Measurements from ENCODE around the gene BRMS1L. TPM values are rescaled to one million over a fixed set of nuclear protein-coding genes. Genes with fewer than 3 reads are reported as not detected.

The BRMS1L gene
- total and polyA plus RNA-seq, 2 experiments from 2014 or later = 6.6 to 9.5 TPM

- in situ Hi-C loops (cut with MboI) = no loop called here
- Histone ChIP-seq H3K79me2 (ENCODE audit: insufficient read depth) (peaks cover 36% of the 10 kb centered on the region), H3K9ac (peak overlapping the region; percentile 86; the same call in 1 of the 2 replicates), H3K27ac (peak overlapping the region; percentile 68), H3K4me2 (ENCODE audit: unreplicated experiment) (no peak overlapping the region), H3F3A (ENCODE audit: insufficient read depth) (peaks cover 21% of the 10 kb centered on the region; the same call in 1 of the 2 replicates), H3K27me3 (replicated peaks; ENCODE audit: insufficient read depth) (no peaks in the 10 kb centered on the region), H3K9me2 (ENCODE audit: insufficient read depth) (no peaks in the 10 kb centered on the region), H4K20me1 (ENCODE audit: insufficient read depth) (no peaks in the 10 kb centered on the region), H3K4me3 (peak overlapping the region; percentile 87; the same call in 1 of the 2 replicates), H3K4me1 (ENCODE audit: insufficient read depth) (peaks cover 15% of the 10 kb centered on the region; the same call in 1 of the 2 replicates), H3K9me3 (ENCODE audit: low read depth) (no peaks in the 10 kb centered on the region), H3K36me3 (ENCODE audit: low read depth) (no peaks in the 10 kb centered on the region), H2AFZ (peak overlapping the region; percentile 91; the same call in 1 of the 2 replicates)
- DNase-seq = no peak
- 0% methylated on average over 2 of the region's 2 CpGs for WGBS, 2 experiments (ENCODE audit: low coverage in 1 of 2, low lambda C conversion rate in 2 of 2, missing lambda C conversion rate in 2 of 2)
- TF ChIP-seq EZH2 (IDR thresholded peaks at IDR 0.05; ENCODE audit: insufficient read depth, poor library complexity, severe bottlenecking) (no peak), EZH2phosphoT487 (IDR thresholded peaks at IDR 0.05; ENCODE audit: insufficient read depth, low read depth) (no peak)
Measured at GRCh38 chr14:35809597-35809996, 16.5 kb upstream of the BRMS1L start.

- Histone ChIP-seq H3K4me2 (ENCODE audit: unreplicated experiment) (no peak overlapping the region), H3K36me3 (ENCODE audit: low read depth) (no peaks in the 10 kb centered on the region), H3K79me2 (ENCODE audit: insufficient read depth) (peaks cover 22% of the 10 kb centered on the region), H2AFZ (no peak overlapping the region), H3K27ac (no peak overlapping the region), H3K9ac (no peak overlapping the region), H3K9me2 (ENCODE audit: insufficient read depth) (no peaks in the 10 kb centered on the region), H3K27me3 (replicated peaks; ENCODE audit: insufficient read depth) (no peaks in the 10 kb centered on the region), H3K9me3 (ENCODE audit: low read depth) (no peaks in the 10 kb centered on the region), H3K4me1 (ENCODE audit: insufficient read depth) (peaks cover 15% of the 10 kb centered on the region; the same call in 1 of the 2 replicates), H4K20me1 (ENCODE audit: insufficient read depth) (no peaks in the 10 kb centered on the region), H3F3A (ENCODE audit: insufficient read depth) (peaks cover 21% of the 10 kb centered on the region; the same call in 1 of the 2 replicates), H3K4me3 (no peak overlapping the region)
- 77 to 78% methylated on average over 4 of the region's 4 CpGs for WGBS, 2 experiments (ENCODE audit: low coverage in 1 of 2, low lambda C conversion rate in 2 of 2, missing lambda C conversion rate in 2 of 2)
- TF ChIP-seq EZH2phosphoT487 (IDR thresholded peaks at IDR 0.05; ENCODE audit: insufficient read depth, low read depth) (no peak), EZH2 (IDR thresholded peaks at IDR 0.05; ENCODE audit: insufficient read depth, poor library complexity, severe bottlenecking) (no peak)
- in situ Hi-C loops (cut with MboI) = no loop called here
- DNase-seq = no peak
Measured at GRCh38 chr14:35810963-35811362, 15.2 kb upstream of the BRMS1L start.

GRCh38 chr14:35814371-35815005 lies 11.7 kb upstream of the BRMS1L start:
- Histone ChIP-seq H3K79me2 (ENCODE audit: insufficient read depth) (no peaks in the 10 kb centered on the region), H4K20me1 (ENCODE audit: insufficient read depth) (no peaks in the 10 kb centered on the region), H3K9me3 (ENCODE audit: low read depth) (no peaks in the 10 kb centered on the region), H3K27ac (no peak overlapping the region), H3K9me2 (ENCODE audit: insufficient read depth) (no peaks in the 10 kb centered on the region), H3F3A (ENCODE audit: insufficient read depth) (peaks cover 5% of the 10 kb centered on the region; the same call in 1 of the 2 replicates), H3K4me1 (ENCODE audit: insufficient read depth) (no peaks in the 10 kb centered on the region), H3K27me3 (replicated peaks; ENCODE audit: insufficient read depth) (no peaks in the 10 kb centered on the region), H3K4me2 (ENCODE audit: unreplicated experiment) (no peak overlapping the region), H3K36me3 (ENCODE audit: low read depth) (no peaks in the 10 kb centered on the region), H3K4me3 (no peak overlapping the region), H3K9ac (no peak overlapping the region), H2AFZ (no peak overlapping the region)
- DNase-seq = peak; percentile 59
- in situ Hi-C loops (cut with MboI) = no loop called here
- no peak for TF ChIP-seq EZH2 (IDR thresholded peaks at IDR 0.05; ENCODE audit: insufficient read depth, poor library complexity, severe bottlenecking)
- no peak for TF ChIP-seq EZH2phosphoT487 (IDR thresholded peaks at IDR 0.05; ENCODE audit: insufficient read depth, low read depth)
- 34 to 35% methylated on average over 3 of the region's 3 CpGs for WGBS, 2 experiments (ENCODE audit: low coverage in 1 of 2, low lambda C conversion rate in 2 of 2, missing lambda C conversion rate in 2 of 2)

- H3K9ac ChIP-seq = no peak overlapping the region
- H3K27me3 ChIP-seq (replicated peaks; ENCODE audit: insufficient read depth) = no peaks in the 10 kb centered on the region
- no peaks in the 10 kb centered on the region for H3K79me2 ChIP-seq (ENCODE audit: insufficient read depth)
- H3K4me3 ChIP-seq = no peak overlapping the region
- no peak overlapping the region for H3K4me2 ChIP-seq (ENCODE audit: unreplicated experiment)
- no peaks in the 10 kb centered on the region for H3K9me3 ChIP-seq (ENCODE audit: low read depth)
- no peak overlapping the region for H2AFZ ChIP-seq
- H3K36me3 ChIP-seq (ENCODE audit: low read depth) = no peaks in the 10 kb centered on the region
- TF ChIP-seq EZH2 (IDR thresholded peaks at IDR 0.05; ENCODE audit: insufficient read depth, poor library complexity, severe bottlenecking) (no peak), EZH2phosphoT487 (IDR thresholded peaks at IDR 0.05; ENCODE audit: insufficient read depth, low read depth) (no peak)
- WGBS, 2 experiments (ENCODE audit: low coverage in 1 of 2, low lambda C conversion rate in 2 of 2, missing lambda C conversion rate in 2 of 2) = 61 to 65% methylated on average over 13 of the region's 13 CpGs
- DNase-seq = peak; percentile 69
- no peaks in the 10 kb centered on the region for H4K20me1 ChIP-seq (ENCODE audit: insufficient read depth)
- in situ Hi-C loops (cut with MboI) = no loop called here
- no peak overlapping the region for H3K27ac ChIP-seq
- H3K4me1 ChIP-seq (ENCODE audit: insufficient read depth) = no peaks in the 10 kb centered on the region
- no peaks in the 10 kb centered on the region for H3F3A ChIP-seq (ENCODE audit: insufficient read depth)
- no peaks in the 10 kb centered on the region for H3K9me2 ChIP-seq (ENCODE audit: insufficient read depth)
Measured at GRCh38 chr14:35818346-35819115, 7.6 kb upstream of the BRMS1L start.

Data from GM23248 (cell line).